ENCODE data around the gene ST6GALNAC6.

DNA sequence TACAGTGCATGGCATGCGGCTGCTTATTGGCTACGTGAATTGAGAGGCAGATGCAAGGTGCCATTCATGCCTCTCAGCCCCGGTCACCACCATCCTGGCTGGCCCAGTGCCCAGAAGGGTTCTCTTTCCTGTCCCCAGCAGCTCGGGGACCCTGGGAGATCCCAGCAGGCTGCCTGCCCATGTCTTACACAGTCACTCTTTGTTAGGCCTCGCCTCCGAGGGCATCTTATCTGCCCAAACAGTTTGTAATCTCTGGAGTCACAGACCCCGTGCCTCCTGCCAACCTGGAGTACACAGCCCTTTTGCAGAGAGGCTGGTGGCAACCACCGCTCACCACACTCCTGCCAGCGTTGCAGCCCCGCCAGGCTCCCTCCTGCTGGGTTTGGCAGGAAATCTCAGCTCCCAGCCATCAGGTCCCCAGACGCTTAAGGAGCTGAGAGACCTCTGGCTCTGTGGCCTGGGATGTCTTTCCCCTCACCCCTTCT is 14.9 kb downstream of the ST6GALNAC6 start:
- no peak for TF ChIP-seq HDGF (IDR thresholded peaks at IDR 0.05; ENCODE audit: borderline replicate concordance)
- no peak for TF ChIP-seq CTBP1 (IDR thresholded peaks at IDR 0.05; ENCODE audit: borderline replicate concordance)
- TF ChIP-seq ARNT (IDR thresholded peaks at IDR 0.05) = no peak
- TF ChIP-seq SP1 (IDR thresholded peaks at IDR 0.05) = no peak
- no peak for TF ChIP-seq BHLHE40 (IDR thresholded peaks at IDR 0.05; ENCODE audit: borderline replicate concordance)
- TF ChIP-seq ZNF384 (IDR thresholded peaks at IDR 0.05) = no peak
- no peak for TF ChIP-seq FOXK2 (IDR thresholded peaks at IDR 0.05)
- TF ChIP-seq SUZ12 (IDR thresholded peaks at IDR 0.05) = no peak
- TF ChIP-seq FOXM1 (IDR thresholded peaks at IDR 0.05; ENCODE audit: borderline replicate concordance) = no peak
